Measurements from ENCODE around the gene OR1J4.
"Not testable (repeated sequence)": the region's sequence is repeated elsewhere in the genome, so short reads cannot be mapped to it uniquely, and the experiment has no call there.

Gene OR1J4

GRCh38 chr9:122518841-122519240 is at the start of gene OR1J4:
Gene OR1J4, plus strand, starts transcription at chr9:122519141. Its CDS starts 0 bp downstream, at chr9:122519141.
- DNase-seq (ENCODE audit: insufficient read length, low spot score) (no peak), FAIRE-seq (no peak)

- no peak for DNase-seq (ENCODE audit: insufficient read length, low spot score)
- no peak for FAIRE-seq
Measured at GRCh38 chr9:122474561-122474960, 44.4 kb upstream of the OR1J4 start.

GRCh38 chr9:122475717-122476116 is 43.2 kb upstream of the OR1J4 start:
- DNase-seq (ENCODE audit: insufficient read length, low spot score) (no peak), FAIRE-seq (no peak)

GRCh38 chr9:122477346-122477745 is 41.6 kb upstream of the OR1J4 start:
- no peak for DNase-seq (ENCODE audit: insufficient read length, low spot score)
- no peak for FAIRE-seq

- FAIRE-seq (no peak), DNase-seq (ENCODE audit: insufficient read length, low spot score) (no peak)
Measured at GRCh38 chr9:122477826-122478225, 41.1 kb upstream of the OR1J4 start, which contains the start of gene OR1J1. Gene OR1J1, minus strand, starts transcription at chr9:122477926. Its CDS starts 0 bp downstream, at chr9:122477926.

GRCh38 chr9:122479062-122479461 is 39.9 kb upstream of the OR1J4 start:
- FAIRE-seq, result no peak
- DNase-seq (ENCODE audit: insufficient read length, low spot score), result no peak

- DNase-seq (ENCODE audit: insufficient read length, low spot score) (peak; percentile 48), FAIRE-seq (no peak)
Measured at GRCh38 chr9:122498883-122499288, 20.1 kb upstream of the OR1J4 start.

- DNase-seq (ENCODE audit: insufficient read length, low spot score), result no peak
- FAIRE-seq, result no peak
Measured at GRCh38 chr9:122506964-122507363, 12.0 kb upstream of the OR1J4 start.

GRCh38 chr9:122510502-122510901 is 8.4 kb upstream of the OR1J4 start, which contains the start of gene OR1J2:
Gene OR1J2, plus strand, starts transcription at chr9:122510802. Its CDS starts 0 bp downstream, at chr9:122510802.
- DNase-seq (ENCODE audit: insufficient read length, low spot score), result no peak
- no peak for FAIRE-seq

- DNase-seq (ENCODE audit: insufficient read length, low spot score) (no peak), FAIRE-seq (no peak)
Measured at GRCh38 chr9:122518226-122518625, 715 bp upstream of the OR1J4 start.

- FAIRE-seq, result no peak
- no peak for DNase-seq (ENCODE audit: insufficient read length, low spot score)
Measured at GRCh38 chr9:122519376-122519775, 435 bp downstream of the OR1J4 start.

- FAIRE-seq, result no peak
- no peak for DNase-seq (ENCODE audit: insufficient read length, low spot score)
Measured at GRCh38 chr9:122526602-122527001, 7.7 kb downstream of the OR1J4 start.

GRCh38 chr9:122527193-122527592 is 8.3 kb downstream of the OR1J4 start, which contains the start of gene OR1N1:
Gene OR1N1, minus strand, starts transcription at chr9:122527293. Its CDS starts 0 bp downstream, at chr9:122527293.
- FAIRE-seq, result no peak
- DNase-seq (ENCODE audit: insufficient read length, low spot score), result no peak

- FAIRE-seq; DNase-seq (ENCODE audit: insufficient read length, low spot score): not testable (repeated sequence)
Measured at GRCh38 chr9:122531157-122531556, 12.2 kb downstream of the OR1J4 start.

GRCh38 chr9:122536134-122536533 is 17.2 kb downstream of the OR1J4 start:
- no peak for FAIRE-seq

GRCh38 chr9:122537066-122537465 is 18.1 kb downstream of the OR1J4 start:
- not testable (repeated sequence) for FAIRE-seq; DNase-seq (ENCODE audit: insufficient read length, low spot score)

More at GRCh38 chr9:122536134-122536533, 17.2 kb downstream of the OR1J4 start:
- no peak for DNase-seq (ENCODE audit: insufficient read length, low spot score)

- no peak for DNase-seq (ENCODE audit: insufficient read length, low spot score)
- FAIRE-seq, result no peak
Measured at GRCh38 chr9:122538757-122539156, 19.8 kb downstream of the OR1J4 start.

- FAIRE-seq (no peak), DNase-seq (ENCODE audit: insufficient read length, low spot score) (no peak)
Measured at GRCh38 chr9:122546196-122546595, 27.3 kb downstream of the OR1J4 start.

- no peak for FAIRE-seq
- DNase-seq (ENCODE audit: insufficient read length, low spot score), result no peak
Measured at GRCh38 chr9:122551371-122551770, 32.4 kb downstream of the OR1J4 start.

- DNase-seq (ENCODE audit: insufficient read length, low spot score) (no peak), FAIRE-seq (no peak)
Measured at GRCh38 chr9:122552812-122553211, 33.9 kb downstream of the OR1J4 start, which contains the start of gene OR1N2. Gene OR1N2, plus strand, starts transcription at chr9:122553112. Its CDS starts 100 bp downstream, at chr9:122553212.

- no peak for DNase-seq (ENCODE audit: insufficient read length, low spot score)
- no peak for FAIRE-seq
Measured at GRCh38 chr9:122561446-122561845, 42.5 kb downstream of the OR1J4 start.

- no peak for DNase-seq (ENCODE audit: insufficient read length, low spot score)
- no peak for FAIRE-seq
Measured at GRCh38 chr9:122562134-122562760, 43.3 kb downstream of the OR1J4 start.

Measured in HTR-8/SVneo (cell line).